Adipocyte (in vitro differentiated cells): ENCODE data around the gene NR2E1.

Experiments used
- DNase-seq: peaks from one replicate; pipeline ENCODE4 v3.0.0-alpha.2; 2015; ENCODE audit warnings: low read depth
- H3K27me3 ChIP-seq: replicated peaks from 2 replicates; pipeline ENCODE4 v1.7.0; 2013; ENCODE audit warnings: mild to moderate bottlenecking, low read length, moderate library complexity; ENCODE audit not compliant: control insufficient read depth, insufficient read depth
- H3K36me3 ChIP-seq: 2 replicates; pipeline ENCODE4 v1.7.0; 2013; ENCODE audit warnings: low read length, mild to moderate bottlenecking, moderate library complexity; ENCODE audit not compliant: control insufficient read depth, insufficient read depth, severe bottlenecking
- H3K4me1 ChIP-seq: 2 replicates; pipeline ENCODE4 v1.7.0; 2013; ENCODE audit warnings: mild to moderate bottlenecking, low read length, moderate library complexity; ENCODE audit not compliant: control insufficient read depth, insufficient read depth
- H3K4me3 ChIP-seq: 2 replicates; pipeline ENCODE4 v1.7.0; 2013; ENCODE audit warnings: mild to moderate bottlenecking, low read length, moderate library complexity
- H3K9ac ChIP-seq: 2 replicates; pipeline ENCODE4 v1.7.0; 2013; ENCODE audit warnings: mild to moderate bottlenecking, low read length, moderate library complexity
- H3K9me3 ChIP-seq: 2 replicates; pipeline ENCODE4 v1.7.0; 2013; ENCODE audit warnings: mild to moderate bottlenecking, low read length, moderate library complexity; ENCODE audit not compliant: control insufficient read depth

NR2E1 gene

GRCh38 chr6:108157234-108157980 lies 8.4 kb upstream of the NR2E1 start:
- no peaks in the 10 kb centered on the region for H3K36me3 ChIP-seq
- DNase-seq = peak; percentile 25
- peaks cover 5% of the 10 kb centered on the region for H3K9me3 ChIP-seq
- no peaks in the 10 kb centered on the region for H3K4me1 ChIP-seq
- H3K27me3 ChIP-seq = peaks cover 88% of the 10 kb centered on the region
- no peak overlapping the region for H3K4me3 ChIP-seq
- H3K9ac ChIP-seq = no peak overlapping the region

- Histone ChIP-seq H3K9me3 (peaks cover 5% of the 10 kb centered on the region), H3K27me3 (peaks cover 92% of the 10 kb centered on the region), H3K36me3 (no peaks in the 10 kb centered on the region), H3K4me1 (no peaks in the 10 kb centered on the region), H3K4me3 (no peak overlapping the region), H3K9ac (no peak overlapping the region)
- DNase-seq = no peak
These were observed 7.8 kb upstream of the NR2E1 start for GRCh38 chr6:108157981-108158525.

GRCh38 chr6:108159981-108160380 lies 5.8 kb upstream of the NR2E1 start:
- Histone ChIP-seq H3K36me3 (no peaks in the 10 kb centered on the region), H3K4me1 (peaks cover 4% of the 10 kb centered on the region), H3K9ac (no peak overlapping the region), H3K27me3 (peaks cover 96% of the 10 kb centered on the region), H3K9me3 (no peaks in the 10 kb centered on the region), H3K4me3 (no peak overlapping the region)
- DNase-seq = no peak

GRCh38 chr6:108161724-108162282 lies 4.0 kb upstream of the NR2E1 start:
- H3K9ac ChIP-seq = no peak overlapping the region
- H3K27me3 ChIP-seq = peaks cover 100% of the 10 kb centered on the region
- H3K9me3 ChIP-seq = no peaks in the 10 kb centered on the region
- peaks cover 11% of the 10 kb centered on the region for H3K4me1 ChIP-seq
- no peak overlapping the region for H3K4me3 ChIP-seq
- no peaks in the 10 kb centered on the region for H3K36me3 ChIP-seq
- DNase-seq = no peak

GRCh38 chr6:108163267-108163643 lies 2.6 kb upstream of the NR2E1 start:
- no peak for DNase-seq
- peaks cover 11% of the 10 kb centered on the region for H3K4me1 ChIP-seq

GRCh38 chr6:108163644-108164542 lies 1.9 kb upstream of the NR2E1 start:
- Histone ChIP-seq H3K27me3 (peaks cover 100% of the 10 kb centered on the region), H3K4me1 (peaks cover 15% of the 10 kb centered on the region), H3K4me3 (no peak overlapping the region), H3K36me3 (no peaks in the 10 kb centered on the region), H3K9me3 (no peaks in the 10 kb centered on the region), H3K9ac (no peak overlapping the region)
- DNase-seq = no peak

More at GRCh38 chr6:108163267-108163643, 2.6 kb upstream of the NR2E1 start:
- peaks cover 100% of the 10 kb centered on the region for H3K27me3 ChIP-seq
- no peak overlapping the region for H3K4me3 ChIP-seq
- no peaks in the 10 kb centered on the region for H3K9me3 ChIP-seq
- H3K9ac ChIP-seq = no peak overlapping the region
- H3K36me3 ChIP-seq = no peaks in the 10 kb centered on the region

GRCh38 chr6:108164543-108164814 lies 1.3 kb upstream of the NR2E1 start:
- H3K36me3 ChIP-seq = no peaks in the 10 kb centered on the region
- H3K27me3 ChIP-seq = peaks cover 100% of the 10 kb centered on the region
- no peak for DNase-seq
- H3K4me1 ChIP-seq = peaks cover 15% of the 10 kb centered on the region
- no peak overlapping the region for H3K4me3 ChIP-seq
- no peak overlapping the region for H3K9ac ChIP-seq
- H3K9me3 ChIP-seq = no peaks in the 10 kb centered on the region

- no peak overlapping the region for H3K4me3 ChIP-seq
- DNase-seq = no peak
- peaks cover 98% of the 10 kb centered on the region for H3K27me3 ChIP-seq
- peaks cover 15% of the 10 kb centered on the region for H3K4me1 ChIP-seq
- H3K36me3 ChIP-seq = no peaks in the 10 kb centered on the region
- H3K9me3 ChIP-seq = no peaks in the 10 kb centered on the region
- H3K9ac ChIP-seq = no peak overlapping the region
These were observed 761 bp upstream of the NR2E1 start for GRCh38 chr6:108164815-108165706.

GRCh38 chr6:108166664-108167448 lies 1.0 kb downstream of the NR2E1 start:
- H3K9me3 ChIP-seq = no peaks in the 10 kb centered on the region
- H3K4me1 ChIP-seq = peaks cover 15% of the 10 kb centered on the region
- DNase-seq = no peak
- no peak overlapping the region for H3K9ac ChIP-seq
- no peak overlapping the region for H3K4me3 ChIP-seq
- H3K27me3 ChIP-seq = peaks cover 98% of the 10 kb centered on the region
- no peaks in the 10 kb centered on the region for H3K36me3 ChIP-seq

- Histone ChIP-seq H3K4me3 (no peak overlapping the region), H3K9me3 (no peaks in the 10 kb centered on the region), H3K4me1 (peaks cover 15% of the 10 kb centered on the region), H3K9ac (no peak overlapping the region), H3K27me3 (peaks cover 98% of the 10 kb centered on the region), H3K36me3 (no peaks in the 10 kb centered on the region)
- no peak for DNase-seq
These were observed 1.7 kb downstream of the NR2E1 start for GRCh38 chr6:108167449-108168089.
